ENCODE results near the gene PROC.

PROC gene

GRCh38 chr2:127400533-127400896 is 17.7 kb upstream of the PROC start:
- TF ChIP-seq CTCF (IDR thresholded peaks at IDR 0.05): no peak

- no peak for TF ChIP-seq CTCF (IDR thresholded peaks at IDR 0.05)
Measured at GRCh38 chr2:127400897-127401756, 17.1 kb upstream of the PROC start.

- TF ChIP-seq CTCF (IDR thresholded peaks at IDR 0.05): no peak
Measured at GRCh38 chr2:127401757-127402695, 16.2 kb upstream of the PROC start.

GRCh38 chr2:127403460-127403859 is 14.8 kb upstream of the PROC start:
- TF ChIP-seq CTCF (IDR thresholded peaks at IDR 0.05): no peak

GRCh38 chr2:127404466-127405254 is 13.6 kb upstream of the PROC start:
- no peak for TF ChIP-seq CTCF (IDR thresholded peaks at IDR 0.05)

- no peak for TF ChIP-seq CTCF (IDR thresholded peaks at IDR 0.05)
Measured at GRCh38 chr2:127405255-127405610, 13.0 kb upstream of the PROC start.

- no peak for TF ChIP-seq CTCF (IDR thresholded peaks at IDR 0.05)
Measured at GRCh38 chr2:127406454-127406853, 11.8 kb upstream of the PROC start.
